ENCODE measurements around the gene GARIN5B. TPM values are rescaled to one million over a fixed set of nuclear protein-coding genes. Genes with fewer than 3 reads are reported as not detected.

The GARIN5B gene
- total RNA-seq, 1 donor from 2014 or later: not detected

- peaks cover 3% of the 10 kb centered on the region for H3K4me1 Mint-ChIP-seq (ENCODE audit: unreplicated experiment)
Measured at GRCh38 chr19:55354698-55355212, 8.3 kb downstream of the GARIN5B start, which contains the start of gene COX6B2. Gene COX6B2, minus strand, starts transcription at chr19:55354719. Its CDS starts 198 bp downstream, at chr19:55354521.

DNA sequence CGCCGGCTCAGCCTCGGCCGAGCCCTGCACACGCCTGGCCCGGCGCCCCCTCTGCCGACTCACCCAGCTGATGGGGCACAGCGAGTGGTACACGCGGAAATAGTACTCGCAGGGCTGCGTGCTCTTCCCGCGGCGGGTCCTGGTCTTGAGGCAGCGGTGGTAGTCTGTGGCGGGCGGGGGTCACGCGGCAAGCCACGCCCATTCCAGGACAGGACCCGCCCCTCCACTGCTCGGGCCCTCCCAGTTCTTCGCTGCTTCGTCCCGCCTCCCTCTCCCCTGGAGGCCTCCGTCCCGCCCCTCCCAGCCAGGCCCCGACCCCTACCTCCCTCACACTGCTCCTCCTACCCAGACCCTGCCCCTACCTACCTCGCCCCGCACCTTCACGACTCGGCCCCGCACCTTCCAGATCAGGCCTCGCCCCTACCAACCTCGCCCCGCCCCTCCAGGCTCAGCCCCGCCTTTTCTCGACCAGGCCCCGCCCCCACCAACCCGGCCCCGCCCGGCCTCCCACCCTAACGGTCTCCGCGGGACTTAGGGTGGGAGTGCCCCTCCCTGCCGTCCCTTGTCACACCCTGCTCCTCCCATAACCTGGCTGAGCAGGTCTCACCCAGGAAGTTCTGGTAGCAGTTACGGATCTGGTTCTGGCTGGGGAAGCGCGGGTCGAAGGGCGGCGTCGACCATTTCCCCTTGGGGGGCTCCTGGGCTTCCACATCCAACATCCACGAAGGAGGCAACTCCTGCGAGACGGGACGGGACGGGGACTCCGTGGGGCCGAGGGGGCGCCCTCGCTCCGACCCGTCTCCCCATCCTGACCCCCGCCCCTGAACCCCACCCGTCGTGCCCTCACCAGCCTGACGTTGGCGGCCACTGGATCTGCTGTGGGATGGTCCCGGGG is 9.0 kb downstream of the GARIN5B start:
- peak; percentile 72 for DNase-seq (ENCODE audit: low spot score)
- TF ChIP-seq, protein P1, sequence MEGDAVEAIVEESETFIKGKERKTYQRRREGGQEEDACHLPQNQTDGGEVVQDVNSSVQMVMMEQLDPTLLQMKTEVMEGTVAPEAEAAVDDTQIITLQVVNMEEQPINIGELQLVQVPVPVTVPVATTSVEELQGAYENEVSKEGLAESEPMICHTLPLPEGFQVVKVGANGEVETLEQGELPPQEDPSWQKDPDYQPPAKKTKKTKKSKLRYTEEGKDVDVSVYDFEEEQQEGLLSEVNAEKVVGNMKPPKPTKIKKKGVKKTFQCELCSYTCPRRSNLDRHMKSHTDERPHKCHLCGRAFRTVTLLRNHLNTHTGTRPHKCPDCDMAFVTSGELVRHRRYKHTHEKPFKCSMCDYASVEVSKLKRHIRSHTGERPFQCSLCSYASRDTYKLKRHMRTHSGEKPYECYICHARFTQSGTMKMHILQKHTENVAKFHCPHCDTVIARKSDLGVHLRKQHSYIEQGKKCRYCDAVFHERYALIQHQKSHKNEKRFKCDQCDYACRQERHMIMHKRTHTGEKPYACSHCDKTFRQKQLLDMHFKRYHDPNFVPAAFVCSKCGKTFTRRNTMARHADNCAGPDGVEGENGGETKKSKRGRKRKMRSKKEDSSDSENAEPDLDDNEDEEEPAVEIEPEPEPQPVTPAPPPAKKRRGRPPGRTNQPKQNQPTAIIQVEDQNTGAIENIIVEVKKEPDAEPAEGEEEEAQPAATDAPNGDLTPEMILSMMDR (IDR thresholded peaks at IDR 0.05; ENCODE audit: unreplicated experiment): no peak
- H3K27ac Mint-ChIP-seq (ENCODE audit: unreplicated experiment): no peak overlapping the region
- H3K4me3 Mint-ChIP-seq (ENCODE audit: unreplicated experiment): peak overlapping the region; percentile 73
- no peaks in the 10 kb centered on the region for H3K9me3 Mint-ChIP-seq (ENCODE audit: unreplicated experiment)
- H3K4me1 Mint-ChIP-seq (ENCODE audit: unreplicated experiment): peaks cover 3% of the 10 kb centered on the region
- peaks cover 3% of the 10 kb centered on the region for H3K36me3 Mint-ChIP-seq (ENCODE audit: low read depth, unreplicated experiment)
- H3K27me3 Mint-ChIP-seq (ENCODE audit: unreplicated experiment): peaks cover 35% of the 10 kb centered on the region

More at GRCh38 chr19:55354698-55355212, 8.3 kb downstream of the GARIN5B start, which contains the start of gene COX6B2:
- Mint-ChIP-seq H3K9me3 (ENCODE audit: unreplicated experiment) (no peaks in the 10 kb centered on the region), H3K27ac (ENCODE audit: unreplicated experiment) (peak within 1 kb of the TSS; percentile 70), H3K36me3 (ENCODE audit: low read depth, unreplicated experiment) (peaks cover 3% of the 10 kb centered on the region), H3K27me3 (ENCODE audit: unreplicated experiment) (peaks cover 35% of the 10 kb centered on the region), H3K4me3 (ENCODE audit: unreplicated experiment) (peak within 1 kb of the TSS; percentile 73)
- TF ChIP-seq, protein P1 (IDR thresholded peaks at IDR 0.05; ENCODE audit: unreplicated experiment): no peak
- no peak for DNase-seq (ENCODE audit: low spot score)

DNA sequence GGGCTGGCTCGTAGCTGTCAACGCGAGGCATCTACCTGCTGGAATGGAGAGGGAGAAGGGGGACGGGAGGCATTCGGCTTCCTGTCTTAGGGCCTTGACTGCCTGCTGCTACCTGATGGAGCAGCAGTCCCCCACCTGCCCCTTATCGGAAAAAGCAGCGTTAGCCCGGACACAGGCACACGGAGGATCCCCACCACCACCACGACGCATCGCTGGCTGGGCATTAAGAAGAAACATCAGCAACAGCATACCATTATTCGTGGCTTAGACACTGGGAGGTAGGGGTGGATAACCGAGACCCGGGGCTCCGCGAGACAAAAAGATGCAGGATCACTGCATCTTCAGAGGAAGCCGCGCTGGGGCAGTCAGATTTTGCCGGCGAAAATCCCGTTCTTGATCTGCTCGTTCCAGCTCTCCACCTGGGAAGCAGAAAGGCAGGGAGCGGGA is 9.7 kb downstream of the GARIN5B start:
- TF ChIP-seq, protein P1 (IDR thresholded peaks at IDR 0.05; ENCODE audit: unreplicated experiment): no peak

DNA sequence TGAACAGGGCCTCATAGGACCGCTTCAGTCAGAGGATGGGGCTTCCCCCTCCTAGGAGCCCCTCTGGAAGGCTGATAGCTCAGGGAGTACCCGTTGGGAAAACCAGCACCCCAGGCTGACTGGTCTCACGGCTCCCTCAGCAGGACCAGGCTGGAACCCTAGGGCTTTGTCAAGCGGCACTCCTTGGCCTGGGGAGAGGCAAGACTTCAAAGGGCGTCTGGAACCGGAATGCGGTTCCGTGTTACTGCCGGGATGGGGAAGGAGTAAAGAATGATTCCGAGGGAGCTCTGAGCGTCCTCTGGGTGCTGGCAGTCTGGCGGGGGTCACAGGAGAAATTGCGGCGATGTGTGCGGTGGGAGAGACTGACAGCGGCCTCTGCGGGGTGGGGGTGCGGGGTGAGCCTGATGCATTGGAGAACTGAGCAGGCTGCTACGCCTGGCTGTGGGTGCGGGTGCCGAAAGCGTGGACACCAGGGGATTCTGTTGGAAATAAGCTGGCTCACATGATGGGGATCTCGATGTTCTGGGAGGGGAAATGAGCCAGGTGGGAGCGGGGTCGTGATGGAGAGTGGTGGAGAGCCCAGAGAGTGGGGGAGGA is 10.4 kb downstream of the GARIN5B start:
- Mint-ChIP-seq H3K36me3 (ENCODE audit: low read depth, unreplicated experiment) (no peaks in the 10 kb centered on the region), H3K4me3 (ENCODE audit: unreplicated experiment) (no peak overlapping the region), H3K27me3 (ENCODE audit: unreplicated experiment) (peaks cover 38% of the 10 kb centered on the region), H3K9me3 (ENCODE audit: unreplicated experiment) (no peaks in the 10 kb centered on the region), H3K27ac (ENCODE audit: unreplicated experiment) (no peak overlapping the region), H3K4me1 (ENCODE audit: unreplicated experiment) (peaks cover 9% of the 10 kb centered on the region)
- no peak for DNase-seq (ENCODE audit: low spot score)
- TF ChIP-seq, protein P1 (IDR thresholded peaks at IDR 0.05; ENCODE audit: unreplicated experiment): no peak

More for the DNA sequence above, 9.7 kb downstream of the GARIN5B start:
- Mint-ChIP-seq H3K27me3 (ENCODE audit: unreplicated experiment) (peaks cover 35% of the 10 kb centered on the region), H3K4me1 (ENCODE audit: unreplicated experiment) (peaks cover 9% of the 10 kb centered on the region), H3K9me3 (ENCODE audit: unreplicated experiment) (no peaks in the 10 kb centered on the region), H3K27ac (ENCODE audit: unreplicated experiment) (no peak overlapping the region), H3K36me3 (ENCODE audit: low read depth, unreplicated experiment) (peaks cover 3% of the 10 kb centered on the region), H3K4me3 (ENCODE audit: unreplicated experiment) (no peak overlapping the region)
- no peak for DNase-seq (ENCODE audit: low spot score)
